HG02759 (cell line): ENCODE data around the gene PDGFRB.

Source experiments
- ATAC-seq: cut with Tn5 transposase; IDR thresholded peaks from one replicate; pipeline ENCODE4 v1.9.1; 2021; ENCODE audit warnings: mild to moderate bottlenecking, moderate library complexity; ENCODE audit not compliant: unreplicated experiment

Gene PDGFRB

DNA sequence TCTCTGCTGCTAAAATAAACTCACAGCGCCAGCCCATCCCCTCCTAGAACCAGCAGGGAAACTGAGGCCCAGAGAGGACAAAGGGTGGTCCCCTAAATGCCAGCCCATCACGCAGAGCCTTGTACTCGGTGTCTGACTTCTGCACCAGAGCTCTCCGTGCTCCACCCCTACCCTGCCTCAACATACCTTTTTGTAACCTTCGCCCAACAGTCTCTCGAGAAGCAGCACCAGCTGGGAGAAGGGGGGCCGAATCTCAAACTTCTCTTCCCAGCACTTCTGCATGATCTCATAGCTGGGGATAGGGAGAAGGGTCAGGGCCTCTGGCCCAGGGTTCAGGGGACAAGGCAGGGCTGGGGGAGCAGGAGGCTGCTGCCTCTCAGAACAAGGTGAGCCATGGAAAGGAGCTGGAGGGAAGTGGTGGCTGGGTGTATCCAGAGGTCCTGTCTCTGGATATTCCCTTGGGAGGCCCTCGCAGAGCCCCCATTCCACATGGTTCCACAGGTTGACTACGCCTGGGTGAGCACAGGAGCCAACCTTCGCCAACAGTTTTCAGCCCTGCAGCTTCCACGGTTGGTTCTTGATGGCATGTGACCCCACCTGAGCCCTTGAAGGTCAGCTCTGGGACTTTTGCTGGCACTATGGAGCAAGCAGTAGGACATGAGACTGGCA, 37.0 kb downstream of the PDGFRB start:
- no peak for ATAC-seq

DNA sequence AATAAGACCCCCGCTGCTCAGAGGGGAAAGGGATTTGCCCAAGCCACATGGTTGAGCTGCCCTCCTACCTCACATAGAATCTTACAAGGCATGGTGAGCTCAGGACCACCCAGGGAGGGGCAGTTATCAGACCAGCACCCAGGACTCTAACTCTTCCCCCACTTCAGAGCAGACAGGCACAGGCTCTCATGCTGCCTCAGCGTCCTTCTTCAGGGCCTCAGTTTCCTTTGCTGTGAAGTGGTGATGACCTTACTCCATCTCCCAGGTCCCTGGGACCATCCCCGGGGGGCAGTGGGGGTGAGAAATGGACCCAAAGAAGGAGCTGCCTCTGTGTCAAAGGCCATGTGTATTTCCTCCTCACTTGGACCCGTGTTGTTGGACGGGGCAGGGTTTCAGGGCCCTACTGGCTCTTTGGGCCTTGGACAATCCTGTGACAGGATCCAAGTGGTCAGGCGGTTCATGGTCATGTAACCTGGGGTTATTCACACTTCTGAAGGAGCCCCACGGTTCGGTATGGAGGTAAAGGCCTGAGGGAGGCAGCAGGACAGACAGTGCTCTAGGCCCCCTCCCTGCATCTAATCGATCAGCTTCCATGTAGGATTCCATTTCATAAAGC, 37.6 kb downstream of the PDGFRB start:
- no peak for ATAC-seq

DNA sequence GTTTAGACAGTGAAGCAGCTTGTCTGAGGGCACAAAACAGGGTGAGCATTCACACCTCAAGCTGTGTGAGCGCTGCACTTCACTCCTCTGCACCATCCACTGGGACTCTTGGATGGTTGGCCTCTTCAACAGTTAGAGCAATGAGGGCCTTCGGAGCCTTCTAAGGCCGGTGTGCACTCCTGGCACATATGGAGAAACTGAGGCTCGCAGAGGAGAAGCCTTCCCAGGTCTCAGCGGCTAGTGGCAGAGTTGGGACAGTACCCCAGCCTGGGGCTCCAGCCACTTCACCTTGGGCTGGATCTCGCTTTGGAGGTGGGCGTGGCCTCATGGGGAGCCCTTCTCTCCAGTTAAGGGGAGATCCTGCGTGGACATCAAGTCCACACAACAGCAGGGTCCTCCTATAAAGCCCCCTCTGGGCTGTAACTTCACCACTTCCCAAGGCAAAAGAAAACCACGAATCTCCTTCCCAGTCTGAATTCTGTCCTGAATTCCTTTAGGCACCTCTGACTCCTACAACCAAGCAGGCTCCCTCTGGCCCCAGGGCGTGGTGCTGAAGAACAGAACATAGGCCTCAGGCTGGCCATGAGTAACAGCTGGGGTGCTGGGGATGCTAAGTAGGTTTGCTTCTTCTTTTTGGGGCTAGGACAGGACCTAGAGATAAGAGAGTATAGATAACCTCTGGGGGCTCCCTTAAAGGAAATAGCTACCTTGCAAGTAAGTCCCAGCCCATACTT, 38.8 kb downstream of the PDGFRB start:
- ATAC-seq, result no peak

DNA sequence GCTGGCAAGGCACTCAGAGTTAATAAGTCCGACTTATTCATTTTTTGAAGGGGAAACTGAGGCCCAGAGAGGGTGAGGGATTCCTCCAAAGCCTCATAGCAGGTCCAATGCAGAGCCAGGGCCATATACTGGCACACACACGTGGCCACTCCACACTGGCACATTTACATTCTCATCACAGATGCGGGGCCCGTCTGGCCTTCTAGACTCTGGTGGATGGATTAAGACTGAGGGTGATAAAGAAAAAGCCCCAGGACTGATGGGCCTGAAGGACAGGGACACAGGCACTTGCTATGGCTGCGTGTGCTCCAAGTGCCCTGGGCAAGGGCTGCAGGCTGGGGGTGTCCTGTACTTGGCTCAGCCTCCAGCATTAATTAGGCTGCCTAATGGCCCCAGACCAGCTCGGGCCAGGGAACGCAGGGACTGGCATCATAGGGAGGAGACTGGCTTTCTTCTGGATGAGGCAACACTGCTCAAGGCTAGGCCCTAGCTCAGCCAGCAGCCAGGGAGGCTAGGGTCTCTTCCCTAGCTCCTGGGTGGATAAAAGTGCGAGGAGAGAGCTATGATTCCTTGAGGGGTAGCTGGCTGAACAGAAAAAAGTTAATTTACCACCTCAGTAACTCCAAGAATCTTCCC, 40.8 kb downstream of the PDGFRB start:
- ATAC-seq, result no peak

DNA sequence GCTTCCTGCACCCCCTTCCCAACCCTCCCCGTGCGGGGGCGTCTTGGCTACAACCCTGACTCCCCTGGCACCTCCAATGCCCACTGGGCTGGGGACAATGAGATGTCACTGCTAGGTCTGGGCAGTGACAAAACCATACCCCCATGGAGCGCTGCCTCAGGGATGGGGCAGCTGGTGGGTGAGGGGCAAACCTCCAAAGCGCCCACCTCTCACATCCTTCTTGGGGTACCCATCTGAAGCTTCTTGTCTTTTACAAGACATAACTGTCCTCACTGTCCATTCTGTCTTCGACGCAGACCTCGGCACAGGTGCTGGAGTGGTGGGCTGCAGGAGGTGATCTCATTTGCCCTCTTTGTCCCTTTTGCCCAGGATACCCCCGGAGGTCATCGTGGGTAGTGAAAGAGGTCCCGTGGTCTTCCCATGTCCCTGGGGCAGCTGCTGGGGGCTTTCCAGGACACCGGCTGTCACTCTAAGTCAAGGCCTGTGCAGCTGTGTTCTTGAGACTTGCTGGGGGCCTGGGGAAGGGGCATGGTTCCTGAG, 41.5 kb downstream of the PDGFRB start:
- no peak for ATAC-seq

DNA sequence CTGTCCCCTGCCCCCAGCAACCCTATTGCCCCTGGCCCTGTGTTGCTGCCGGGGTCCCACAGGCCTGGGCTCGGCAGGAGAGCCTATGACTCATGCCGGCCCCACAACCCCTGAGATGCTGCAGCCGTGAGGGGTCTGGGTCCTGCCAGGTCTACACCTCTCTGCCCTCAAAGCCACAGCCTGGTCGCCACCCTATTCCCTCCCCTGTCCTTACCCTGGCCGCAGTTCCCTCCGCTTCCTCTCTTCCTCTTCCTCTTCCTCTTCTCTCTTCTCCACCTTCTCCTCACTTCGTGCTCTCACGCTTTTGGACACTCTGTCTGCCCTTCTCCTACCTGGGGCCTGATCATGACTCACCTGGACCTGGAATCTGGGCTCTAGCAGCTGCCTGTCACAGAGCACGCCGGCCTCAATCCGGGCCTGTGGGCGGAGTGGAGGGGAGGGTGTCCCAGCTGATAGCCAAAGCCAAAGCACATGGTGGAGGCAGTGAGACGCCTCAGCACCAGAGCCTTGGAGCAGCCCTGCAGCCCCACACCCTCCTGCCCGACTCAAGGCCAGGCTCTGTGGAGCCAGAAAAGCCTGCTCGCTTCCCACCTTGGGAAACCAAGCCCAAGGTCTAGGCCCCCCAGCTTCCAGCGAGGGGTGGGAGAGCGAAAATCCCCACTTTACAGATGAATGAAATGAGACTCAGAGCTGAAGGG, 42.4 kb downstream of the PDGFRB start:
- ATAC-seq, result no peak

DNA sequence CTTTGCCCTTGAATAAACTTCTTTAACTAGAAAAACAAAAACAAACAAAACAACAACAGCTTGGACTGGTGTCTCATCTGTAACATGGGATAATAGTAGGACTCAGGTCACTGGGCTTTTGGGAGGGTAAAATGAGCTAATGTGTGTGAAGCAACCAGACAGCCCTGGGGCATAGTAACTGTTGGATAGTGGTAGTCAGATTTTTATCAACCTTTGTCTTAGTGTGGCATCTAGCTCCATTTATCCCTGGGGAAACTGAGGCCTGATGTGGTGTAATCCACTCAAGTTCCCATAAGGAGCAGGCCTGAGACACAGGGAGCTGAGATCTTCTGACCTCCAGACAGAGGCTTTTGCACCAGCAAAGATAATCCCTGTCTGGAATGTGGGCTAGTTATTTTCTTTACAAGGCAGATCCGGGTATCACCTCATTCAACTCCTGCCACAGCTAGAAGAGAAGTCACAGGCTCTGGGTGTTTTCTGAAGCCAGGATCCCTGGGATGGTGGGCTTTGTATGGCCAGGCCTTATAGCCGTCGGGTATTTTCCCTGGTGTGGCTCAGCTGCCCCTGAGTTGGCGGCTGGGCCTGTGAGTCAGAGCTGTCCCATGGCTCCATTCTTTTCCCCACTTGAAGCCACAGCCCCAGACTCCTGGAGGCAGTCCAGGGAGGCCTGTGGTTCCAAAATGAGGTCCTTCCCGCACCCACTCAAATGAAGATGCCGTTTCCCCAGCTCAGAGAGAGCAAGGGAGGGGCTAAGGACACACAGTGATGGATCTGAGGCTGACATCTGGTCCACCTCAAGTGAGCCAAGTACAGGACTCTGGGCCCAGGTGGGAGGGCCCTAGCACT, 43.2 kb downstream of the PDGFRB start:
- no peak for ATAC-seq

DNA sequence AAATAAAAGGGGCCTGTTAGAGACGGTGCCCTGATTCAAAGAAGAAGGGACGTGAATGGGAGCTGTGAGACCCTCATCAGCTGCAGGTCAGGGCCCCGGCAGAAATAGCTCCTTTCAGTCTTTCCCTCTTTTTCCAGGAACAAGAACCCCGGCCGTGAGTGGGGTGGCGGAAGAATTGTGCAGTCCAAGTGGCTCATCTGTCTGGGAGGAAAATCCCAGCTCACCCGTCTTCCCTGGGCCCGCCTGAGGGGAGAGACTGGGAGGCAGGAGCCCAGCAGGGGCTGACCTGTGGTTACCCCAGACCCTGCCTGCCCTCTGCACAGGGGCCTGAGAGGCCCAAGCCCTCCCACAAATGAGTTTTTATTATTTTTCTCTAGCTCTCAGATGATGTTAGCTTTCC, 44.5 kb downstream of the PDGFRB start:
- no peak for ATAC-seq

DNA sequence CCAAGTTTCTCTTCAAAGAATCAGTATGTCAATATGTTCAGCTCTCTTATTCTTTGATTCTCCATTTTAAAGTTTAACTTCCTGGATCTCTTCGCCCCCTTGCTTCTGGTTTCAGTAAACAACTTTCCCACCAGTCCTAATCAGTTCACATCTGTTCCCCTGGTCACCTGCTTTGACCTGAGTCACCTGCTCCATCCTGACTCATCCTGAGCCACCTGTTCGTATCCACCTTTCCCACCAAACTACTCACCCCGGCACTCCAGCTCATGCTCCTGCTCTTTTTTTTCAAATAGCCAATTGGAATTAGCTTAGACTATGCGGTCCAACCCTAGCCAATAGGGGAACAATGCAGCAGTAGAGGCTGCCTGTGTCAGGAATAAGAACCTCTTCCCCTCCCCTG, 45.7 kb downstream of the PDGFRB start:
- no peak for ATAC-seq

DNA sequence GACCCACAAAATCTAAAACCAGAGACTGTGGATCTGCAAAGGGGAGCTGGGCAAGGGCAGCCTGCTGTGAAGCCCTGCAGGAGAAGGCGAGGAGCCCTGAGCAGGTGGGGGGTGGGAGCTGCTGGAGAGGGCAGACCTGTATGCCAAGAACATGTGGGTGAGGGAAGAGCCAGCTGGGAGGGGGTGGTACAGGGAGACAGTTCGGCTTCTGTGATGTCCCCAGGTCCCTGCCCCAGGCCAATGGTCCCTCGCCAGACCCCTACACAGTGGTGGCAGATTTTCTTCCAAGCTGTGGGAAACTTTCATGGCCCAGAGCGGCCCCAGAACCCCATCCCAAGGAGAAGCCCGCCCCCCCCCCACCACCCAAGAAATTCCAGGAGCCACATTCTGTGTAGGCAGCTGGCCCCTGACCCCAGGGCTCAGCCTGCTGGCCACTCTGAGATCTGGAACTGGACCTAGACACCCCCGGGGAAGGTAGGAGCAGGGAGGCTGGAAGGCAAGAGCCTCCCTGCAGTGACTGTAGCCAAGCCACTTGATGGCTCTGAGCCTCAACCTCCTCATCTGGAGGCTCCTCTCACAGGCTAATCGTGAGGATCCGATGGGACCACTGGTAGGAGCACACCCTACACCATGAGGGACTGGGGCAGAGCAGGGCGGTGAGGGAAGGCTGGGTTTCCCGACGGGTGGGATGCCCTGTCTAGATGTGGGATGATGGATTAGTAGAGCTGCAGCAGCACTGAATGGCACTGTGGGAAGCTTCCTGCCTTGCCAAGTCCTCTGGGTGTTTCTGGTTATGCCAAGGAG, 46.7 kb downstream of the PDGFRB start:
- no peak for ATAC-seq

DNA sequence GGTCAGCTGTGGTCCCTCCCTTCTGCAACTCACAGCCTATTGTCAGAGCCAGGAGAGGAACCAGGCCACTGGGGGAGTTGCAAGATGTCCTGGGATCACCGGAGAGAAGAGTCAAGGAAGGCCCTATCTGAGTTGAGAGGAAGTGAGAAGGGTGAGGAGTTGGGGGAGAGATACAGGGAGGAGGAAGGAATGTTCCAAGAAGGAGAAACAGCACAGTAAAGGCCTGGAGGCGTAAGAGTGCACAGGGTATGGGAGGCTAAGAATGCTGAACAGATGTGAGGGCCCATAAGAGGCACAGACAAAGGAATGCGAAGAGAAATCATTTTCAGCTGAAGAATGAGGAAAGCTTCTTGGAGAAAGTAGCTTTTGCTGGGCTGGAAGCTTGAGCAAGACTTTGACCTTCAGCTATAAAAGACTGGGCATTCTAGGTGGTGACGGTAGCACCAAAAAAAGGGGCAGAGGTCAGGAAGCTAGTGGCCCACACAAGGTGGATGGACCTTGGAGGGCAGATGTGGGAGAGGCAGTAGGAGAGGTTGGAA, 47.7 kb downstream of the PDGFRB start:
- ATAC-seq, result no peak

DNA sequence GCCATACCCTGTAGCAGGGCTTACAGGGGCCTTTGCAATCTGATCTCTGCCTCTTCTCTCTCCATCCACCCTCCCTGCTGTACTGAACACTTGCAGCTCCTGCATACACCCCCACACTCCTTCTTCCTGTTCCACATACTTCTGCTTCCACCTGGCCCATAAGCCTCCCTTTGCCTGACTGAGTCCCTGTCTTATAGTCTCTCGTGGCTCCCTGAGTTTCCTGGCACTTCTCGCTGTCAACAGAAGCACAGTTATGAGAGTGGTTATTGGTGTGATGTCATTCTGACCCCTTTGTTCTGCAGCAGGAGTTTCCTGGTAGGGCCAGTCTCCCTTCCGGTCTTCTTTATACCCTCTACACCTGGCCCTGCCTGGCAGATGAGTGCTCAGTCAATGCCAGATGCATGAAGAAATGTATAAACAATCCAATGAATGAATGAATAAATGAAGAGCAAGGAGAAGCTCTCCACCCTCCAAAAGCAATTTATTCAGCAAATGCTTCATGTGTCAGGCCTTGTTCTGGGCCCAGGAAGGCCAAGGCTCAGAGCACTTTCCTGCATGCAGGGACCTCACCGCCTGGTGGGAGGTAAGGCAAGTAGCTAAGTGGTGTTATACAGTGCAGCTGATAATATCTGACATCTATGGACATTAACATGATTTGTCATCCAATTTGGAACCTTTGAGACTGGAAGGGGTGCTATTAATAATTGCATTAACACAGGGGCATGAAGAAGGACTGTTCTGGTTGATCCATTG, 48.8 kb downstream of the PDGFRB start:
- ATAC-seq, result no peak

DNA sequence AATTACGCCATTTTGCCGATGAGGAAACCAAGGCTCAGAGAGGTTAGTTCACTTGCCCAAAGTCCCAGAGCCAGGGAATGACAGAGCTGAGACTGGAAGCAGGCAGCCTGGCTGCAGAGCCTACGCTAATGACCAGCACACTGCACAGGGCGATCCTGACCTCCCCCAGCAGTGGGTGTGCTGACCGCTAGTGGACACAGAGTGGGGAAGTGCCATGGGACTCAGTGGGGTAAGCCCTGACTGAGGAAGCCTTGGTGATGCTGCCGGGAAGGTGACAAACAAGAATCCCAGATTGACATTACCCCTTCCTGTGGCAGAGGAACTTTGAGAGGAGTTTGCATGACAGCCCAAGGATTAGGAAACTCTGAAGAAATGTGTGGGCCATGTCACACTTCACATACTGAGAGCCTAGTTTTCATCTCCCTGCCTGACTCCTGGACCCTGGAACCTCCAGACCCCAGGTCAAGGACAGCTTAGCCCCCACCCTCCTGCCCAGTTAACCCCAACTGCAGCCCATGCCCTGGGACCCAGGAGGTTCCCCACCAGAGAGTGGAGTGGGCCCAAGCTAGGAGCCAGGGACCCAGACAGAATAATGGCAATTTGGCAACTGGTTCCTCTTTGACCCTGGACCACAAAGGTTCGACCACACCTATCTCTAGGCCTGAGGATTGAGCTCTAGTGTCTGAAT, 49.6 kb downstream of the PDGFRB start:
- ATAC-seq, result no peak

DNA sequence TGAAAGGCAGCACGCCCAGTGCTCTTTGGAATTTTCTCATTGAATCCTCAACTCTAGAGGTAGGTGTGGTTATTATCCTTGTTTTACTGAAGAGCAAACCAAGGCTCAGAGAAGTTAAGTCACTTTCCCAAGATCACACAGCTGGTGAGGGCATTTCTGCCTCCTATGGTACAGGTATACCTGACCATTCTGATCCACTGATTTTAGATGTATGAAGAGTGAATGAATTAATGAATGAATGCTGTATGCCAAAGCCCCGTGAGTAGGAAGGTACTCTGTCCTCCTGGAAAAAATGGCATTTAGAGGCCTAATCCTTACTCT, 51.1 kb downstream of the PDGFRB start:
- ATAC-seq, result no peak

DNA sequence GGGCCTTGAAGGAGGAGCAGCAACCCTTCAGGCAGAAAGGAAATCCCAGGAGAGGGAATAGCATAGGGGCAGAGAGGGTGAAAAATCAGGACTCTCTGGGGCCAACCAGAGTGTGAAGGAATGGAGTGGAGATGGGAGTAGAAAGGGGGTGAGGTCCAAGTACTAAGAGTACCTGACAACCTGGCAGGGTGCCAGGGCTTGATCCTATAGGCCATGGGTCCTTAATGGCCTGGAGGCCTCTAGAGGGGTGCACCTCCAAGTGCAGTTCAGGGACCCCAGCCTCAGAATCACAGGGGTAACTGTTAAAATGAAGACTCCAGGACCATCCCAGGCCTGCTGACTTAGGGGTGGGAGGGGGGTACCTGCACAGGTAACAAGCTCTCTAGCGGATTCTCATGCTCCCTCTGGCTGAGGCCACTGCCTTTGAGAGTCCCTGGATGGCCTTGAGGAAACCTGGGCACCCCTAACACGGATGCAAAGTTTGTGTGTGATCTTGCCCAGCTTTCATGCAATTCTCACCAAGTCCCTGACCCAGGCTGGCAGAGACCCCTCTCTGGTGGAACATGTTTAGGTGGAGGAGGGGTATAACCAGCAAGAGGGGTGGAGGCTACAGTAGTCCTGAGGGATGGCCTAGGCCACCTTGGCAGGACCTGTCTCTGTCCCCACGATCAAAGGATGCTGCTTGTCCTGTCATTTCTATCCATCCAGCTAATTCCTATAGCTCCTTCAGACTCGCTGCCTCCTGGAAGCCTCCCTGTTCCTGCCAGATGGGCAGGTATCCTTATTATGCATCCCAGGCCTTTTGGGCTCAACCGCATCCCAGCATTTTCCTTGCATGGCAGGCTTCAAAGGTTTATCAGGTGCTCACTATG, 51.7 kb downstream of the PDGFRB start:
- ATAC-seq, result no peak

DNA sequence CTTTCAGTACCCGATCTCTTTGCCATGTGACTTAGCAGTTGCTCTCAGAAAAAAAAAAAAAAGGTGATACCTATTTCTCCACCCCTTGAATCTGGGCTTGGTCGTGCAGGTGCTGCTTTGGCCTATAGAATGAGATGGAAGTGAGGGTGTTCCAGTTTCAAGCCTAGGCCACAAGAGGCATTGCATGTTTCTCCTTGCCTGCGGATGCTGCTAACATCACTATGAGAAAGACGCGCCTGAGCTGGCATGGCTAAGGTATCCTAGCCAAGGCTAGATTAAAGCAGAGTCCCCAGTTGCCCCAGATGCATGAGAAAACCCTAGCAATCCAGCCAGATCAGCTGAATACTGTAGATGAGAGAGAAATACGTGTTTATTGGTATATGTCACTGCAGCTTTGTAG, 54.6 kb downstream of the PDGFRB start:
- ATAC-seq, result no peak

DNA sequence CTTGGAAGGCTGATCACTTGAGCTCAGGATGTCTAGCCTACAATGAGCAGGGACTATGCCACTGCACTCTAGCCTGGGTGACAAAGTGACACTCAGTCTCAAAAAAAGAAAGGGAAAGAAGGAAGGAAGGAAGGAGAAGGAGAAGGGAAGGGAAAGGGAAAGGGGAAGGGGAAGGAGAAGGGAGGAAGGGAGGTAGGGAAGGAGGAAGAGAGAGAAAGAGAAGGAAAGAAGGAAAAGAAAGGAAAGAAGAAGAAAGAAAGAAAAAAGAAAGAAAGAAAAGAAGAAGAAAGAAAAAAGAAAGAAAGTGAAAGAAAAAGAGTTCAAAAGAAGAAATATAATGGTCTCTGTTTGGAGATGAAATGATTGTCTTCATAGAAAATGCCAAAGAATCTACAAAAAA, 58.5 kb downstream of the PDGFRB start:
- no peak for ATAC-seq
